ENCODE data around the gene SNU13.

GRCh38 chr22:41696703-41697102 lies 8.0 kb upstream of the SNU13 start:
- TF ChIP-seq EZH2 (IDR thresholded peaks at IDR 0.05; ENCODE audit: insufficient read depth, poor library complexity, severe bottlenecking) (no peak), EZH2phosphoT487 (IDR thresholded peaks at IDR 0.05; ENCODE audit: insufficient read depth, low read depth) (no peak)
